ENCODE measurements around the gene PDGFA. TPM values are rescaled to one million over a fixed set of nuclear protein-coding genes. Genes with fewer than 3 reads are reported as not detected.

Gene PDGFA
- total RNA-seq, 1 donor from 2014 or later, result 42.4 TPM

GRCh38 chr7:479115-479947, 40.3 kb downstream of the PDGFA start:
- no peak for DNase-seq (ENCODE audit: low spot score in 2 of 2)
- no peak for FAIRE-seq

GRCh38 chr7:477626-478220, 41.9 kb downstream of the PDGFA start:
- DNase-seq (ENCODE audit: low spot score in 2 of 2) (no peak), FAIRE-seq (no peak)

- DNase-seq (ENCODE audit: low spot score in 2 of 2) (no peak), FAIRE-seq (no peak)
Observed at GRCh38 chr7:476736-477360, 42.8 kb downstream of the PDGFA start.

GRCh38 chr7:475951-476441, 43.6 kb downstream of the PDGFA start:
- FAIRE-seq (no peak), DNase-seq (ENCODE audit: low spot score in 2 of 2) (no peak)

- DNase-seq (ENCODE audit: low spot score in 2 of 2) (no peak), FAIRE-seq (no peak)
Observed at GRCh38 chr7:475425-475728, 44.3 kb downstream of the PDGFA start.

GRCh38 chr7:474605-475424, 44.8 kb downstream of the PDGFA start:
- FAIRE-seq, result no peak
- DNase-seq (ENCODE audit: low spot score in 2 of 2), result no peak

- FAIRE-seq, result no peak
- no peak for DNase-seq (ENCODE audit: low spot score in 2 of 2)
Observed at GRCh38 chr7:473870-474604, 45.6 kb downstream of the PDGFA start.

GRCh38 chr7:473211-473734, 46.4 kb downstream of the PDGFA start:
- FAIRE-seq (no peak), DNase-seq (ENCODE audit: low spot score in 2 of 2) (no peak)

GRCh38 chr7:472640-472957, 47.0 kb downstream of the PDGFA start:
- no peak for DNase-seq (ENCODE audit: low spot score in 2 of 2)
- FAIRE-seq, result no peak

GRCh38 chr7:471866-472639, 47.6 kb downstream of the PDGFA start:
- FAIRE-seq, result no peak
- DNase-seq (ENCODE audit: low spot score in 2 of 2), result peak in 1 of 2 donors; percentile 68

- no peak for FAIRE-seq
- no peak for DNase-seq (ENCODE audit: low spot score in 2 of 2)
Observed at GRCh38 chr7:471191-471865, 48.3 kb downstream of the PDGFA start.

GRCh38 chr7:469563-469961, 50.1 kb downstream of the PDGFA start:
- no peak for DNase-seq (ENCODE audit: low spot score in 2 of 2)

GRCh38 chr7:468681-469562, 50.7 kb downstream of the PDGFA start:
- FAIRE-seq, result no peak
- no peak for DNase-seq (ENCODE audit: low spot score in 2 of 2)

More at GRCh38 chr7:469563-469961, 50.1 kb downstream of the PDGFA start:
- FAIRE-seq, result no peak

- FAIRE-seq (no peak), DNase-seq (ENCODE audit: low spot score in 2 of 2) (no peak)
Observed at GRCh38 chr7:467856-468545, 51.6 kb downstream of the PDGFA start.

GRCh38 chr7:467393-467828, 52.2 kb downstream of the PDGFA start:
- DNase-seq (ENCODE audit: low spot score in 2 of 2) (no peak), FAIRE-seq (no peak)

- DNase-seq (ENCODE audit: low spot score in 2 of 2) (no peak), FAIRE-seq (no peak)
Observed at GRCh38 chr7:466465-467191, 53.0 kb downstream of the PDGFA start.

Data from frontal cortex (tissue), 4 donors.